HG02840 (cell line): ENCODE measurements around the gene LMAN2L.

Experiments used
- ATAC-seq: cut with Tn5 transposase; IDR thresholded peaks from one replicate; pipeline ENCODE4 v1.9.1; 2021; ENCODE audit warnings: mild to moderate bottlenecking, moderate library complexity, moderate number of reproducible peaks; ENCODE audit not compliant: unreplicated experiment, low FRiP score

LMAN2L gene

DNA sequence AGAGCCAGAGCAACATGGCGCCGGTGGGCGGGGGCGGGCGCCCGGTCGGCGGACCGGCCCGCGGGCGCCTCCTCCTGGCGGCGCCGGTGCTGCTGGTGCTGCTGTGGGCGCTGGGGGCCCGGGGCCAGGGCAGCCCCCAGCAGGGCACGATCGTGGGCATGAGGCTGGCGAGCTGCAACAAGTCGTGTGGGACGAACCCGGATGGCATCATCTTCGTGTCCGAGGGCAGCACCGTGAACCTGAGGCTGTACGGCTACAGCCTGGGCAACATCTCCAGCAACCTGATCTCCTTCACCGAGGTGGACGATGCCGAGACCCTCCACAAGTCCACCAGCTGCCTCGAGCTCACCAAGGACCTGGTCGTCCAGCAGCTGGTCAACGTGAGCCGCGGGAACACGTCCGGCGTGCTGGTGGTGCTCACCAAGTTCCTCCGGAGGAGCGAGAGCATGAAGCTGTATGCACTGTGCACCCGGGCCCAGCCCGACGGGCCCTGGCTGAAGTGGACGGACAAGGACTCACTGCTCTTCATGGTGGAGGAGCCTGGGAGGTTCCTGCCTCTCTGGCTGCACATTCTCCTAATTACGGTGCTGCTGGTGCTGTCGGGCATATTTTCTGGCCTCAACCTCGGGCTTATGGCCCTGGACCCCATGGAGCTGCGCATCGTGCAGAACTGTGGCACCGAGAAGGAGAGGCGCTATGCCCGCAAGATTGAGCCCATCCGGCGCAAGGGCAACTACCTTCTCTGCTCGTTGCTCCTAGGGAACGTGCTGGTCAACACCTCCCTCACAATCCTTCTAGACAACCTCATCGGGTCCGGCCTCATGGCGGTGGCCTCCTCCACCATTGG, 21.3 kb upstream of the LMAN2L start:
- ATAC-seq, result peak; percentile 6

- peak; percentile 67 for ATAC-seq
Observed at GRCh38 chr2:96760036-96760985, 20.4 kb upstream of the LMAN2L start, which contains the start of gene CNNM4. Gene CNNM4 (plus strand): TSS chr2:96760902. CDS start chr2:96761000, 98 bp downstream.

DNA sequence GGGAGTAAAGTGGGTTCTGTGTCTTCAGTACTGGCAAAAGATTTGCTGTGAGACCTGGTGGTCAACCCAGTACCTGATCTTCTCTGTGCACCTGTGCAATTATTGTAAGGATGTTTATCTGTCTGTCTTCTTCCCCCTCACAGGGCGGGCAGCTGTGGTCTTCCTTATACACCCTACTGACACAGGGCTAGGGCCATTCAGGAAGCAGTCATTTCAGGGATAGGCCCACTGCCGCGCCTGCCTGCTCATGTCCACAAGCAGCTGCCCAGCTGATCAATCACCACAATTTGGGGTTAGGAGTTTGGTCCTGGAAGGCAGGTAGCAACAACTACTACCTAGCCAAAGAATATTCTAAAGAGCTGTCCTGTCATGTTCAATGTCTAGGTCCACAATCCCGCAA, 19.7 kb upstream of the LMAN2L start:
- no peak for ATAC-seq

DNA sequence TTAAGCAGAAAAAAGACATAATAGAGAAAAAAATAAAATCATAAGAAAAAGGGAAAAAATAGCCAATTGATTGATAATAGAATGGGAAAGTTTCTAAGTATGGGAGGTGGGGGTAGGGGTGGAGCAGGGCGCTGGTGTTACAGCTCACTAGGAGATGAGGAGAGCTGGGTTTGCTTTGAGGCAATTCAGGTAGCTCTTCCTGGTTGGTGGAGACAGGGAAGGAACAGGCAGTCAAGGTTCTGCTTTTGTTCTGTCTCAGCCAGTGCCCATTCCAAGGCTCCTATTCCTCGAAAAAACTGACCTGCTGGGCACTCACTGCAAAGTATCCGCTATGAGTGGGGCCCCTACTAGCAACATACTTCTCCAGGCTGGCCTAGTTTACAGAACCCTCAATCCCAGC, 19.1 kb upstream of the LMAN2L start:
- no peak for ATAC-seq

DNA sequence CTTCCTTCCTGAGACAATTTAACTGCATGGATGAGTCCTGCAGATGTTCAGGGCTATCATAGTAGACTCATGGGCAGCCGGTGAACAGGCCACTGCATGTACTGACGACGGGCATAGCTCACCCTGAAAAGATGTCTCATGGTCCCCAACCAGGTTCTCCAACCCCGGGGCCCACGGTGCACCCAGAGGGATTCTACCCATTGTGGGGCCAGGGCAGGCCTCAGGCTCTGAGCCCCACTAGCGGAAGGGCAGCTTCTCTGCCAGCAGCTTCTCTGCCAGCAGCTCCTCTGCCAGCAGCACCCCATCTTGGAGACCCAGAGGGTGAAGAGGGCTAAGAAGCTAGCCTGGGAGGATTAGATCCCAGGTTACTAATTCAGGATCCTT, 17.6 kb upstream of the LMAN2L start:
- no peak for ATAC-seq

DNA sequence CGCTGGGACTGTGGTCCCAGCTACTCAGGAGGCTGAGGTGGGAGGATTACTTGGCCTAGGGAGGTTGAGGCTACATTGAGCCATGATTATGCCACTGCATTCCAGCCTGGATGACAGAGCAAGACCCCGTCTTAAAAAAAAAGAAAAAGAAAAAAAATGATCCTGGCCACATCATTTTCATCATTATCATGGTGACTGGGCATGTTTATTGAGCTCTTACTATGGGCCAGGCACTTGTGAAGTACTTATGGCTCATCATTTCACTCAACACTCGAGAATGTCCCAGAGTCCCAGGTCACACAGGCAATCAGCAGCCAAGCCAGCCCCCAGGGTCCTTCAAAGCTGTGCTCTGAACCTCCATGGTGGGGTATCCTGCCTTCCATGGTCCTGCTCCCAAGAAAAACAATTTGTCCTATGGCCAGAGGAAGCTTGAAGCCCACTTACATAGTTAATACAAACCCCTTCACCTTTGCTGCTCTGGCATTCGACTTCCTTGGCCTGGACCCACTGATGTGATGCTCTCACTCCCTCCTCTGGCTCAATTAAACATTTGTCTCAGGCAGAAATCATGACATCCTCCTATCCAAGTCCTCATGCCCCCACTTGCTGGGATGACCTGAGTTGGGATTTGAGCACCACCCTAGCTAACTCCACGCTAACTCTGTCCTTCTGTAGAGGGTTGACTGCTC, 17.1 kb upstream of the LMAN2L start:
- no peak for ATAC-seq

GRCh38 chr2:96754317-96754716, 14.5 kb upstream of the LMAN2L start:
- no peak for ATAC-seq

- no peak for ATAC-seq
Observed at GRCh38 chr2:96753661-96754282, 13.9 kb upstream of the LMAN2L start.

- no peak for ATAC-seq
Observed at GRCh38 chr2:96751800-96752199, 11.9 kb upstream of the LMAN2L start.

- ATAC-seq, result no peak
Observed at GRCh38 chr2:96747061-96747617, 7.3 kb upstream of the LMAN2L start.

GRCh38 chr2:96739076-96739632, 710 bp downstream of the LMAN2L start:
- ATAC-seq, result no peak

DNA sequence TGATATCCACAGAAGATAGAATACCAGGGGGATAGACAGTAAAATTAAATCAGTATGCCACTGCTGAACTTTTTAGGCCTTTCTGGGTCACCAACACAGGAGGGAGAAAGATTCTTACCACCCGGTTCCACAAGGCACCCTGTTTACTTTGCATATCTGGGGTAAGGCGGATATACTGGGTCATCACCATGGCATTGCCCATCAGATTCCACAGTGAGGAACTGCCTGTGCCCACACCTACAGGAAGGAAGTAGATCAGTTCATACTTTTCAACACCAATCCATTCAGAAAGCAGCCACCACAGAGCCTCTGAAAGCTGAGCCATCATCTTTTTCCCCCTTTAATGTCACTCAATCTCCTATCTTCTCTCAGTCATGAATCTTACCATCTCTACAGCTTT, 2.0 kb downstream of the LMAN2L start:
- ATAC-seq, result no peak

- no peak for ATAC-seq
Observed at GRCh38 chr2:96737251-96737650, 2.6 kb downstream of the LMAN2L start.

DNA sequence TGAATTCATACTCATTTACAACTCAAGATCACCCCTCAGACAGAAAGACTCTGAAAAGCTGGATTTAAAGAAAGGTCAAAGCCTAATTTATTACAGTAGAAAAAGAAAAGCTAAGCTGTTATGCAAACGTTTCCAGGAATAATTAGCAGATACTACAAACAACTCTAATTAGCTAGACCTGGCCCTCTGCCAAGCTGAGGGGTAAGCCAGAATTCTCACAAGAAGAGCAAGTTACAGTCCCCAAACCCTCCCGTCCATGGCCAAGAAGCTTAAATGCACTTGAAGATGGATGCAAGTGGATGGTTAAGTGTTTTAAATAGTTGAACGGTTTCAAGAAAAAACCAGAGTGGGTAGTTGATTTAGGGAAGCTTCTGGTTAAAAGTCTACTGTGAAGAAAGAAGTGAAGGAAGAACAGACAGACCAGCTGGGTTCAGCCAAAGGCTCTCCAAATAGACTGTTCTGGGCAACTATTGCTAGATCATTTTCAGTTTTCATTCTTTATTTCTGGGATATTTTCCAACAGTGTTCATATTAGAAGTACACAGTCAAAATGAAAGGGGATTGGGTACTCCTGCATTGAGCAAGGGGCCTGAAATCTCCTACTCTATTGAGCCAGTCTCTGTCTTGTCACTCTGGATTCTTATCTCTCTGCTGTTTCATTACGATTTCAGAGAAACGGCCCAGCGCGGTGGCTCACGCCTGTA, 4.8 kb downstream of the LMAN2L start:
- ATAC-seq, result no peak

- no peak for ATAC-seq
Observed at GRCh38 chr2:96733931-96734330, 5.9 kb downstream of the LMAN2L start.

- ATAC-seq, result no peak
Observed at GRCh38 chr2:96730212-96730611, 9.7 kb downstream of the LMAN2L start.

GRCh38 chr2:96729748-96730147, 10.1 kb downstream of the LMAN2L start:
- no peak for ATAC-seq

- no peak for ATAC-seq
Observed at GRCh38 chr2:96727431-96727830, 12.4 kb downstream of the LMAN2L start.

GRCh38 chr2:96726131-96726530, 13.7 kb downstream of the LMAN2L start:
- ATAC-seq, result no peak
